Fibroblast of the conjunctiva (primary cell): ENCODE results near the gene MRPL48.

Experiments
- DNase-seq: peaks from one replicate; pipeline ENCODE4 v3.0.0-alpha.2; 2010; ENCODE audit warnings: low read depth

Gene MRPL48

DNA sequence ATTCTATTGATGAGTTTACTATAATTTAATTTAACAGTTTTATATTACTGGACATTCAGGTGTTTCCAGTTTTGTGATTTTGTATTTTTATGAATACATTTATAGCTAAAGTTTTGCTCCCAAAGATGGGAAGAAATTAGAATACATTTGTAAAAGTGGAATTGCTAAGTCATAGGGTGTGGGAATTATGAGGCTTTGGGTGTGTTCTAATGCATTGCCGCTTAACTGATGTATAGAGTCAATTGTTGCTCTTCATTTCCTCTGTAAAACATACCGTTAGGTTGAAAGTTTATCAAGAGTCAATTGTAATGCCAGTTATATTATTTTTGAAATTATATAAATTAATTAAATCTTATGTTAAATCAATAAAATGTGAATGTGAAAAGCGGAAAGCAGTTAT, 105.4 kb downstream of the MRPL48 start:
- no peak for DNase-seq

DNA sequence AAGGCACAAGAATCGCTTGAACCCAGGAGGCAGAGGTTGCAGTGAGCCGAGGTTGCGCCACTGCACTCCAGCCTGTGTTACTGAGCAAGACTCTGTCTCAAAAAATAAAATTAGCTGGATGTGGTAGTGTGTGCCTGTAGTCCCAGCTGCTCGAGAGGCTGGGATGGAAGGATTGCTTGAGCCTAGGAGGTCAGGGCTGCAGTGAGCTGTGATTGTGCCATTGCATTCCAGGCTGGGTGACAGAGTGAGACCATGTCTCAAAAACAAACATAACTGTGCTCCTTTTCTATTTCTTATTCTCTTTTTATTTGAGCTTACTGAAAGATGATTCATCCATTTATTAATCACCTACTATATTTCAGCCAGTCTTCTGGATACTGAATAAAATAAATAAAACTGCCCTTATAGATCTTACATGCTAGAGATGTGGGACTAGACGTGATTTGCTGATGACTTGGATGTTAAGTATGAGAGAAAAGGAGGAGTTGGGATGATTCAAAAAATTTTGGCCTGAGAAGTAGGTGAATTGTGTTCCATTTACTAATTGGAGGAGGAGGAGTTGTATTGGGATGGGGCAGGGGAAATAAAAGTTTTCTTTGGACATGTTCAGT, 107.2 kb downstream of the MRPL48 start:
- DNase-seq: no peak

DNA sequence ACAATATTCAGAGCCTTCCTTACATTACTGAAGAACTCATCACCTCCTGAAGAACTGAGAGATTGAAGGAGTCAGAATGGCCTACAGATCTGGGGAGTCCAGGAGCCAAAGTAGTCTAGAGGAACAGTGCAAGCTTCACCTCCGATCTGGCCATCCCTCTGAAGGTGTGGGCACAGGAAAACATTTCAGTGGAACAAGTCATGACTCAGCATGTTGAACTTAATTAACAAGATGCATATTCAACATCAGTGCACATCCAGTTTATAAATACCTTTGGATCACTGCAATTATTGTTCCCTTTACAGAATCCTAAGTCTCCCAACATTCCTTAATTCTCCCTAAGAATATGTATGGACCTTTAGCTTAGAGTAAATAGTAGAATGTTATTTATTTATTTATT, 114.6 kb downstream of the MRPL48 start:
- no peak for DNase-seq

DNA sequence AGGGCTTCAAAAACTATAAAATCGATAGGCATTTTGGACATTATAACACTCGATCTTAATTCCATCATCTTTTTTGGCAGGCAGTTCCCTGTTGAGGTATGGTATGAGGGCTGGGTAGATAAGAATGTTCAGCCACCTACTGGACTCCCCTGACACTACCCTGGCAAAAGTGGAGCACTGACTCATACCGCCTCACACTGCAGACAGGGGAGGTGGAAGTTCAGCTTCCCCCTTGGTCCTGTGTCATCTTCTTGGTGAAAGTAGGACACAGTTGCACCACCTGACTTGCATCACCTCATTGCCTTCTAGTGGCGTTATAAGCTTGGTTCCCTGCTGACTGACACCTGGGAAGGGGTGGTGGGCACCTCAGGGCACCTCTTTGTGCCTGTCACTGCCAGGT, 119.5 kb downstream of the MRPL48 start:
- no peak for DNase-seq

DNA sequence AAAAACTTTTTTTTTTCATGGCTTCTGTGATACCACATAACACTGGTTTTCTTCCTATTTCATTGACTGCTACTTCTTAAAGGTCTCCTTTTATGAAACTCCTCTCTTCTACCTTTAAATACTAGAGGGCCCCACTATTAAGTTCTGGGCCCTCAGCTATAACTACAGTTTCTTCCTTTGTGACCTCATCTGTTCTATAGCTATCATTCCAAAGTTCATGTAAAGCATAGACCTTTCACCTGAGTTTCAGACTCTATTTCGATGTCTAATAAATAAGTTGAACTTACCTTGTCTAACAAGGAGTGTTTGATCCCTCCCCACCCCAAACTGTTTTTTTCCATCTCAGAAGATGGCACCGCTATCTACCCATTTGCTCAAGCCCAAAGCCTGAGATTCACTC, 124.4 kb downstream of the MRPL48 start:
- DNase-seq: no peak

DNA sequence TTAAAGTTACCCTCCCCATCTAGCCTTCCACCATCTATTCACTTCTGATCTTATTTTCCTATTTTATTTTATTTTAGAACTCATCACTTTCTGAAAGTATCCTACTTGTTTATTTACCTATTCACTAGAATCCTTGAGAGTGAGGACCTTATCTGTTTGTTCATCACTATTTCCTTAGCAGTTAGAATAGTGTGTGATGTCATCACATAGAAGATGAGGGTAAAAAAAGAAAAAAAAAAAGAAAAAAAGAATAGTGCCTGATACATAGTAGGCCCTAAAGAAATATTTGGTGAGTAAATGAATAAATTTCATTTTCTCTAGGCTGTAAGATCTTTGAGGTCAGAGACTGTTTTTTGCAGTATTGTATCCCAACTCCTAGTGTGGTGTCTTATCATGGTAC, 125.8 kb downstream of the MRPL48 start:
- no peak for DNase-seq

DNA sequence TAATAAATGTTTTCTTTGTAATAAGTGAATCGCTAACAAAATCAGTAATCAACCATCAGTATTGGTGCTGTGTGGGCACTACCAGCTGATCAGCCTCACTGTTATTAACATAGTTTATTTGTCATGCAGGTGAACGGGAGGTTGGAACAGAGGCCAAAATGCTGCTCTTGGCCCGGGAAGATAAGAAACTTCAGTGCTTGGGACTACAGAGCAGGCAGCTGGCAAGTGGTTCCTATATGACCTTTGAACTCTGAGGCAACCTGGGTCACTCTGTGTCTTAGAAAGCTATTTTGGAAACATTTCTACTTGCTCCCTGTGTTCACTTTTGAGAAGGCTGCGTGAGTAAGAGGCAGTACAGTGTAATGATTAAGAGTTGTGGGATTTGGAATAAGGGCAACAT, 126.6 kb downstream of the MRPL48 start:
- DNase-seq: no peak
